Mesothelial cell of epicardium (in vitro differentiated cells): ENCODE measurements around the gene ARIH2. TPM values are rescaled to one million over a fixed set of nuclear protein-coding genes. Genes with fewer than 3 reads are reported as not detected.
A peak's percentile ranks its signal among the peaks of the same experiment; 100 is the strongest.

ENCODE experiments used
- DNase-seq, 2 experiments: peaks; one replicate each; pipeline ENCODE4 v3.0.0; 2021; ENCODE audit warnings: low spot score in 2 of 2; ENCODE audit not compliant: unreplicated experiment in 2 of 2
- H3K27ac Mint-ChIP-seq: 2 replicates; pipeline ENCODE4 v1.8.0; 2021; ENCODE audit warnings: mixed read lengths
- H3K27me3 Mint-ChIP-seq: 2 replicates; pipeline ENCODE4 v1.8.0; 2021; ENCODE audit warnings: low read depth, mixed read lengths
- H3K36me3 Mint-ChIP-seq: 2 replicates; pipeline ENCODE4 v1.8.0; 2021; ENCODE audit warnings: mixed read lengths
- H3K4me1 Mint-ChIP-seq: 2 replicates; pipeline ENCODE4 v1.8.0; 2021; ENCODE audit warnings: mixed read lengths
- H3K4me3 Mint-ChIP-seq: 2 replicates; pipeline ENCODE4 v1.8.0; 2021; ENCODE audit warnings: mild to moderate bottlenecking, moderate library complexity, mixed read lengths
- H3K9me3 Mint-ChIP-seq: 2 replicates; pipeline ENCODE4 v1.8.0; 2021; ENCODE audit warnings: mixed read lengths
- CTCF ChIP-seq: fragments of 200-600 bp; sonication (generic); IDR thresholded peaks from one replicate; pipeline ENCODE4 v1.5.0; 2021; ENCODE audit warnings: antibody characterized with exemption; ENCODE audit not compliant: unreplicated experiment
- total RNA-seq: library from RNA; stranded (reverse); gene quantifications from 3 replicates; pipeline ENCODE4 v1.2.1, GENCODE V29; 2021

Gene ARIH2
- total RNA-seq, 1 donor from 2014 or later: 102 TPM

- Mint-ChIP-seq H3K4me1 (peaks cover 26% of the 10 kb centered on the region), H3K27me3 (no peaks in the 10 kb centered on the region), H3K27ac (peak overlapping the region; percentile 21), H3K4me3 (peak overlapping the region; percentile 8), H3K9me3 (no peaks in the 10 kb centered on the region), H3K36me3 (peaks cover 20% of the 10 kb centered on the region)
- TF ChIP-seq CTCF: no peak
- DNase-seq: no peak
These were observed 109.0 kb downstream of the ARIH2 start for GRCh38 chr3:49027634-49028033.

GRCh38 chr3:49028298-49028672, 109.6 kb downstream of the ARIH2 start:
- TF ChIP-seq CTCF: no peak
- Mint-ChIP-seq H3K27ac (peak overlapping the region; percentile 97), H3K4me1 (peaks cover 20% of the 10 kb centered on the region), H3K9me3 (no peaks in the 10 kb centered on the region), H3K27me3 (no peaks in the 10 kb centered on the region), H3K4me3 (peak overlapping the region; percentile 91), H3K36me3 (peaks cover 20% of the 10 kb centered on the region)
- DNase-seq: no peak

GRCh38 chr3:49028673-49029562, 110.3 kb downstream of the ARIH2 start, which contains the start of gene IMPDH2:
IMPDH2 (minus strand) TSS chr3:49029398; CDS start chr3:49029350, 48 bp downstream.
- no peak for TF ChIP-seq CTCF
- Mint-ChIP-seq H3K9me3 (no peaks in the 10 kb centered on the region), H3K27ac (peak within 1 kb of the TSS; percentile 97), H3K27me3 (no peaks in the 10 kb centered on the region), H3K4me1 (peaks cover 19% of the 10 kb centered on the region), H3K36me3 (peaks cover 19% of the 10 kb centered on the region), H3K4me3 (peak within 1 kb of the TSS; percentile 91)
- peak; percentile 86 to 93 for DNase-seq

- DNase-seq: no peak
- Mint-ChIP-seq H3K4me3 (peak overlapping the region; percentile 91), H3K36me3 (peaks cover 20% of the 10 kb centered on the region), H3K27me3 (no peaks in the 10 kb centered on the region), H3K4me1 (peaks cover 19% of the 10 kb centered on the region), H3K27ac (peak overlapping the region; percentile 97), H3K9me3 (no peaks in the 10 kb centered on the region)
- no peak for TF ChIP-seq CTCF
These were observed 110.9 kb downstream of the ARIH2 start for GRCh38 chr3:49029563-49029884.

GRCh38 chr3:49030321-49030720, 111.7 kb downstream of the ARIH2 start:
- no peaks in the 10 kb centered on the region for H3K27me3 Mint-ChIP-seq
- H3K4me1 Mint-ChIP-seq: peaks cover 19% of the 10 kb centered on the region
- no peak overlapping the region for H3K4me3 Mint-ChIP-seq
- TF ChIP-seq CTCF: no peak
- peaks cover 25% of the 10 kb centered on the region for H3K36me3 Mint-ChIP-seq
- no peaks in the 10 kb centered on the region for H3K9me3 Mint-ChIP-seq
- no peak for DNase-seq
- H3K27ac Mint-ChIP-seq: peak overlapping the region; percentile 50
